Mesothelial cell of epicardium (in vitro differentiated cells): Measurements from ENCODE around the gene AKAP8L. TPM values are rescaled to one million over a fixed set of nuclear protein-coding genes. Genes with fewer than 3 reads are reported as not detected.

Source experiments
- DNase-seq, 2 experiments: peaks; one replicate each; pipeline ENCODE4 v3.0.0; 2021; ENCODE audit warnings: low spot score in 2 of 2; ENCODE audit not compliant: unreplicated experiment in 2 of 2
- H3K27ac Mint-ChIP-seq: 2 replicates; pipeline ENCODE4 v1.8.0; 2021; ENCODE audit warnings: mixed read lengths
- H3K27me3 Mint-ChIP-seq: 2 replicates; pipeline ENCODE4 v1.8.0; 2021; ENCODE audit warnings: low read depth, mixed read lengths
- H3K36me3 Mint-ChIP-seq: 2 replicates; pipeline ENCODE4 v1.8.0; 2021; ENCODE audit warnings: mixed read lengths
- H3K4me1 Mint-ChIP-seq: 2 replicates; pipeline ENCODE4 v1.8.0; 2021; ENCODE audit warnings: mixed read lengths
- H3K4me3 Mint-ChIP-seq: 2 replicates; pipeline ENCODE4 v1.8.0; 2021; ENCODE audit warnings: mild to moderate bottlenecking, moderate library complexity, mixed read lengths
- H3K9me3 Mint-ChIP-seq: 2 replicates; pipeline ENCODE4 v1.8.0; 2021; ENCODE audit warnings: mixed read lengths
- CTCF ChIP-seq: fragments of 200-600 bp; sonication (generic); IDR thresholded peaks from one replicate; pipeline ENCODE4 v1.5.0; 2021; ENCODE audit warnings: antibody characterized with exemption; ENCODE audit not compliant: unreplicated experiment
- total RNA-seq: library from RNA; stranded (reverse); gene quantifications from 3 replicates; pipeline ENCODE4 v1.2.1, GENCODE V29; 2021

Gene AKAP8L
- total RNA-seq, 1 donor from 2014 or later, result 254 TPM

GRCh38 chr19:15449620-15450527, 31.1 kb upstream of the AKAP8L start, which contains the start of gene WIZ:
TSS of gene WIZ (minus strand) at chr19:15449956. CDS start at chr19:15448307, 1,649 bp downstream.
- Mint-ChIP-seq H3K4me3 (peak within 1 kb of the TSS; percentile 77), H3K36me3 (peaks cover 4% of the 10 kb centered on the region), H3K27me3 (peaks cover 38% of the 10 kb centered on the region), H3K4me1 (peaks cover 18% of the 10 kb centered on the region), H3K9me3 (no peaks in the 10 kb centered on the region), H3K27ac (peak within 1 kb of the TSS; percentile 68)
- no peak for TF ChIP-seq CTCF
- peak; percentile 71 to 80 for DNase-seq

GRCh38 chr19:15448778-15449619, 30.2 kb upstream of the AKAP8L start:
- DNase-seq, result no peak
- Mint-ChIP-seq H3K27ac (peak overlapping the region; percentile 47), H3K4me1 (peaks cover 18% of the 10 kb centered on the region), H3K27me3 (peaks cover 29% of the 10 kb centered on the region), H3K36me3 (peaks cover 4% of the 10 kb centered on the region), H3K4me3 (peak overlapping the region; percentile 75), H3K9me3 (no peaks in the 10 kb centered on the region)
- no peak for TF ChIP-seq CTCF

GRCh38 chr19:15448044-15448777, 29.4 kb upstream of the AKAP8L start:
- peak overlapping the region; percentile 75 for H3K4me3 Mint-ChIP-seq
- no peak overlapping the region for H3K27ac Mint-ChIP-seq
- peaks cover 4% of the 10 kb centered on the region for H3K36me3 Mint-ChIP-seq
- TF ChIP-seq CTCF, result no peak
- DNase-seq, result no peak
- no peaks in the 10 kb centered on the region for H3K9me3 Mint-ChIP-seq
- H3K4me1 Mint-ChIP-seq, result peaks cover 14% of the 10 kb centered on the region
- peaks cover 21% of the 10 kb centered on the region for H3K27me3 Mint-ChIP-seq

- H3K36me3 Mint-ChIP-seq, result peaks cover 4% of the 10 kb centered on the region
- no peak for DNase-seq
- no peak overlapping the region for H3K4me3 Mint-ChIP-seq
- peaks cover 14% of the 10 kb centered on the region for H3K27me3 Mint-ChIP-seq
- peaks cover 9% of the 10 kb centered on the region for H3K4me1 Mint-ChIP-seq
- no peak for TF ChIP-seq CTCF
- H3K27ac Mint-ChIP-seq, result no peak overlapping the region
- H3K9me3 Mint-ChIP-seq, result no peaks in the 10 kb centered on the region
Observed at GRCh38 chr19:15447057-15447456, 28.3 kb upstream of the AKAP8L start.

- DNase-seq, result no peak
- H3K27ac Mint-ChIP-seq, result no peak overlapping the region
- no peak for TF ChIP-seq CTCF
- peaks cover 4% of the 10 kb centered on the region for H3K27me3 Mint-ChIP-seq
- H3K4me3 Mint-ChIP-seq, result no peak overlapping the region
- H3K36me3 Mint-ChIP-seq, result peaks cover 4% of the 10 kb centered on the region
- H3K9me3 Mint-ChIP-seq, result no peaks in the 10 kb centered on the region
- H3K4me1 Mint-ChIP-seq, result peaks cover 8% of the 10 kb centered on the region
Observed at GRCh38 chr19:15445807-15446376, 27.1 kb upstream of the AKAP8L start.
